GM10248 (cell line): ENCODE data around the gene DCTN1.

ENCODE experiments used
- CTCF ChIA-PET: fragments of 300-600 bp; sonication (Branson Sonifier 250); formaldehyde crosslinking; extraction: SDS; loops from one replicate; lab custom pipeline; 2021; ENCODE audit warnings: antibody characterized with exemption; lab: Yijun Ruan, JAX
- POLR2A ChIA-PET: fragments of 350-650 bp; sonication (Branson Sonifier 250); formaldehyde crosslinking; extraction: SDS; loops from one replicate; lab custom pipeline; 2020; ENCODE audit warnings: antibody characterized with exemption; lab: Yijun Ruan, JAX
- DNase-seq: peaks from one replicate; pipeline ENCODE4 v3.0.0; 2012; ENCODE audit errors: extremely low spot score
- CTCF ChIP-seq: IDR thresholded peaks from 2 replicates; pipeline ENCODE4 v1.5.1; 2012; ENCODE audit warnings: mild to moderate bottlenecking, low read depth; ENCODE audit errors: extremely low read depth, missing control alignments, control extremely low read depth

Gene DCTN1

GRCh38 chr2:74418312-74418711 lies 38.2 kb upstream of the DCTN1 start:
- POLR2A ChIA-PET, result interaction anchor here (0.6 to 1.5 kb wide), 2 partner anchors 13 to 40 kb away, joined by 3 to 4 read pairs; partner anchors contain the start of gene WBP1
- DNase-seq, result no peak
- no peak for TF ChIP-seq CTCF
- CTCF ChIA-PET, result interaction anchor here (1.0 to 1.6 kb wide), 6 partner anchors 11 to 167 kb away, joined by 3 to 5 read pairs (median 3); no protein-coding TSS in a partner anchor

GRCh38 chr2:74417763-74418162 lies 37.7 kb upstream of the DCTN1 start:
- no peak for DNase-seq
- ChIA-PET CTCF (interaction anchor here (1.1 to 1.6 kb wide), 3 partner anchors 10 to 167 kb away, joined by 3 to 5 read pairs (median 3); no protein-coding TSS in a partner anchor), POLR2A (interaction anchor here (0.6 kb wide), 1 partner anchor 12 kb away, joined by 4 read pairs; no protein-coding TSS in a partner anchor)
- no peak for TF ChIP-seq CTCF

GRCh38 chr2:74417197-74417596 lies 37.1 kb upstream of the DCTN1 start:
- POLR2A ChIA-PET, result no interaction called here
- CTCF ChIA-PET, result interaction anchor here (1.6 kb wide), 1 partner anchor 11 kb away, joined by 5 read pairs; no protein-coding TSS in a partner anchor
- no peak for TF ChIP-seq CTCF
- DNase-seq, result no peak

- ChIA-PET POLR2A (no interaction called here), CTCF (interaction anchor here (1.6 to 2.7 kb wide), 3 partner anchors 11 to 25 kb away, joined by 5 to 7 read pairs (median 6); no protein-coding TSS in a partner anchor)
- TF ChIP-seq CTCF, result no peak
Measured at GRCh38 chr2:74416778-74417177, 36.7 kb upstream of the DCTN1 start.

GRCh38 chr2:74415762-74416395 lies 35.8 kb upstream of the DCTN1 start:
- POLR2A ChIA-PET, result interaction anchor here (0.6 kb wide), 1 partner anchor 10 kb away, joined by 3 read pairs; no protein-coding TSS in a partner anchor
- TF ChIP-seq CTCF, result no peak
- no peak for DNase-seq
- CTCF ChIA-PET, result interaction anchor here (2.4 to 3.6 kb wide), 3 partner anchors 10 to 24 kb away, joined by 6 to 22 read pairs (median 7); no protein-coding TSS in a partner anchor

More at GRCh38 chr2:74416778-74417177, 36.7 kb upstream of the DCTN1 start:
- no peak for DNase-seq

- ChIA-PET POLR2A (interaction anchor here (0.6 kb wide), 1 partner anchor 9 kb away, joined by 3 read pairs; no protein-coding TSS in a partner anchor), CTCF (interaction anchor here (2.4 to 3.6 kb wide), 3 partner anchors 9 to 23 kb away, joined by 6 to 22 read pairs (median 7); no protein-coding TSS in a partner anchor)
- peak; percentile 23 for TF ChIP-seq CTCF
- peak; percentile 51 for DNase-seq
Measured at GRCh38 chr2:74414881-74415761, 35.0 kb upstream of the DCTN1 start.
